ENCODE measurements around the gene LOXL1.
A peak's percentile ranks its signal among the peaks of the same experiment; 100 is the strongest.

Gene LOXL1

DNA sequence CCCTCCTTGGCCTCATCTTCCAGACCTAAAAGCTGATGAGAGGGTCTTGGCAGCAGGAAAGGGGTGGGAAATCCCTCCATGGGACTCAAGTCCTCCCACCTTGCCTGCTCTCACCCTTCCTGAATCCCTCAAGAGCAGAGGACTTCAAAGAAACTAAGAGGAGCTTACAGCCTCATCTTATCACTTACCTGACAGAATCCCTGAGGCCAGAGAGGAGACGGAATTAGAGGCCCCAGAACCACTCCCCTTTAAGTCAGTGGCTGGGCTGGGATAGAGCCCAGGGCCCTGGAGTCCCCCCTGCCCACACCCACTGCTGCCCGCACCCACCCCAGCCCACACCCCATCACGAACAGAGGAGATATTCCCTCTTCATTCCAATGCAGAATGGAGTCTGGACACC is 15.2 kb downstream of the LOXL1 start:
- no peak for DNase-seq

DNA sequence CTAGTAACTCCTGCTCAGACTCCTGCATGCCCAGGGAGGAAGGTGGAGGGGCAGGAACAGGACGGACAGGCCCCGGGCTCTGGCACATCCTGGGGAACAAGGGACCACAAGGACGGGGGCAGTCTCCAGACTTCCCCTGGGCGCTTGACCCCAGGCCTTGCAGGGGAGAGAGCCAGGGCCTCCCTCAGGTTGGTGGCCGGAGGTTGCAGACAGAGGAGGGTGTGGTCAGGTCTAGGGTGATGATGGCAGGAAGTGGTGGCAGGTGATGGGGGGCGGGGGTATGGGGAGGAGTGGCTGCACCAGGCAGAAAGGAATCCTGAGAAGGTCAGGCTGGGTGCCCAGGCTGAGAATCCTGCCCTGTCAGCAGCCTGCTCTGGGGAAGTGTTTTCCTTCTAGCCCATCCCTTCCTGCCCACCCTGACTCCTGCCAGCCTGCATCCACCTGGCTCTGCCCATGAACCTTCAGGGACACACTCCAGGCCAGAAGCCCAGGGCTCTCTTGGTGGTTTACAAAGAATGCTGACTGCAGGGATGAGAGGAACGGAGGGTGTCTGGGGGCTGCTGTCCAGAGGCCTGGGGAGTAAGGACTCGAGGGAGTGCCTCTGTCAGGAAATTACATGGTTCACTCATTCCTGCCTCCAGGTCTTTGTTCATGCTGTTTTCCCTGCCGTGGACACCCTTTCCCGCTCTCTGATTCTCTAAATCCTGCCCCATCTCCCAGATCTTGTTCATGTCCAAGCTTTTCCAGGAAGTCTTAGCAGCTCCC is 15.8 kb downstream of the LOXL1 start:
- peak; percentile 40 for DNase-seq

DNA sequence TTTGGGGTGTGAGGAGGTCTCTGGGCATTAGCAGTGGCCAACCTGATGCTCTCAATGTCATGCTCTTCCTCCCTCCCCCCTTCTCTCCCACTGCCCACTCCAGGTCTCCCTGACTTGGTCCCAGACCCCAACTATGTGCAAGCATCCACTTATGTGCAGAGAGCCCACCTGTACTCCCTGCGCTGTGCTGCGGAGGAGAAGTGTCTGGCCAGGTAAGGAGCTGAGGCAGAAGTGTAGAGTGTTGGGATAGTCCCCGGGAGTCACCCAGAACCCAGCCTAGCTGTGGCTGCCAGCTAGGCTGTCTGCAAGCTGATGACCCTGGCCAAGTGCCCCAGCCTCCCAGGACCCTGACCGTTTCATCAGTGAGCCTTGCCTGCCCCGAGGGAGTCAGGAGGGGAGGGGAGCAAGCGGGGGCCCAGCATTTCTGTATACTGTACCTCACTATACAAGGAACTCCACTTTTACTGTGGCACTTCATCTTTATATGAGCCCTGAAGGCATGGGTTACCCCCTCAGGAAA is 16.5 kb downstream of the LOXL1 start:
- no peak for DNase-seq

DNA sequence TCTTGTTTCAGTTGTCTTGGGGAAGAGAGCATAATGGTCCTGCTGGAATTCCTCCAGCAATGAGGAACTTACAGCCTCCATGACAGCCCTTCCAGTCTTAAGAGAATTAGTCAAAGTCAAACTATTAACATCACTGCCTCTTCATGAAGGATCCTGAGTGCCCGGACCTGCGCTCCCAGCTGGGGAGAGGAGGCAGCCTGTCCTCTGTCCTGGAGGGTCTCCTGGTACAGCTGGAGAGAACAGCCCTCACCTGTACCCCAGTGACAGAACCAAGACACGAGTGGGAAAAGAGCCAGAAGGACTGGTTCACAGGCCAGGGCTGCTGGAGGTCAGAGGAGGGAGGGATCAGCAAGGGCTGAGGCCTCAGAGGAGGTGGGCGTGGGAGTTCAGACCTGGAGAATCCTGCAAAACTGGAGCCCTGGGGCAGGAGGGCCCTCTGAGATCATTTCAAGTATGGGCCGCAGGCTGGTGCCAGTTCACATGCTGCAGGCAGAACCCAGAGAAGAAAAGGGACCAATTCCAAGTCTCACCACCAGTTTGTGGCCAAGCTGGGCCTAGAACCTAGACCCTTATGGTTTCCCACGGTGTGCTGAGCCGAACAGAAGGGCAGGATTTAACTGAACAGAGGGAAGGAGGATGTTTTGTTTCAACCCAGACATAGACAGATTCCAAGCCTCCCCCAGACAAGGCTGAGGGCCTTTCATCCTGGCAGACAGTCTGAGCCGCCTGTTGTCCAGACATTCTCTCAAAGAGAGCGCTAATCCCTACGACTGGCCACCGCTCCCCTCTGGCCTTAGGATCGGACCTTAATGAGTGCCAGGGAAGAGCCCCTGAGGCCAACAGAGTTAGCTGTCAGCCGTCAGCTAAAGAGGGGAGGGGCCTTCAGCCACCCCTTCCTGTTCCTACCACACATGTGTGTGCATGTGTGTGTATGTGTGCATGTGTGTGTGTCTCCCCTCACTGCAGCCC is 18.2 kb downstream of the LOXL1 start:
- peak; percentile 54 for DNase-seq

DNA sequence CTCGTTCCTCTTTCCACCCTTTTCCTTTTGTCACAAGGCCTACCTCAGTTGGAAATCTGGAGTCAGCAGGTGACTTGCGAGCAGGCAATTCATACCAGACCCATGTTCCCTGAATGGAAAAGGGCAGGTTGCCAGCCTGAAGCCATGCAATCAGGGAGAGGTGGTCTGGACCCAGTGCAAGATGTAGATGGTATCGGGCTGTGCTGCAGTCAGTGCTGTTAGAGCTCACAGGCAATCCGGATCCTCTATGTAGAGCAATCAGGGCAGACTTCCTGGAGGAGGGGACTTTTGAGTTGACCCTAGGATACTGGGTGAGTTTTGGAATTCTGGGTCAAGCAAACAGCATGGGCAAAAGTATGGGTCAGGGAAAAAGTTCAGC is 18.9 kb downstream of the LOXL1 start:
- DNase-seq, result no peak

DNA sequence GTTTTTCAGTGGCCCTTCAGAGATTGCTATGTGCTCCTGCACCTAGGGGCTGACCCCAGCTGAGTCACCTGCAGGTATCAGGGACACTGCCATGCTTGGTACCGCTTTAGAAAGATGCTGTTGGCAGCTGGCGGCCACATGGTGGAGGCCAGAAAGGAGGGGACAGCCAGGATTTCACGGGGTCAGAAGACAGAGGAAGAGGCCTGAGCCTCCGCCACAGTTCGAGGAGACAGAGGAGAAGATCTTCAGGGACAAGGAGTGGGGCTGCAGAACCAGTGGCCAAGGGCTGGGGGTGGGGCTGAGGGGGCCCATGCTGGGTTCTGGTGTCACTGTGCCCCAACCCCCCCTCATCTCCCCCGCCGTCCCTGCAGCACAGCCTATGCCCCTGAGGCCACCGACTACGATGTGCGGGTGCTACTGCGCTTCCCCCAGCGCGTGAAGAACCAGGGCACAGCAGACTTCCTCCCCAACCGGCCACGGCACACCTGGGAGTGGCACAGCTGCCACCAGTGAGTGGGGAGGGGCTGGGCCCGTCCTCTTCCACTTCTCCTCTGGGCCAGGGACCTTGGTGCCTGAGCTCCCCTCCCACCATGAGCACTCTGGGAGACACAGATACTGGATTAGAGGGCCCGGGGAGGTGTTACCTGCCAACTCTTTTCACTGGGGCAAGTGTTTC is 19.9 kb downstream of the LOXL1 start:
- no peak for DNase-seq

DNA sequence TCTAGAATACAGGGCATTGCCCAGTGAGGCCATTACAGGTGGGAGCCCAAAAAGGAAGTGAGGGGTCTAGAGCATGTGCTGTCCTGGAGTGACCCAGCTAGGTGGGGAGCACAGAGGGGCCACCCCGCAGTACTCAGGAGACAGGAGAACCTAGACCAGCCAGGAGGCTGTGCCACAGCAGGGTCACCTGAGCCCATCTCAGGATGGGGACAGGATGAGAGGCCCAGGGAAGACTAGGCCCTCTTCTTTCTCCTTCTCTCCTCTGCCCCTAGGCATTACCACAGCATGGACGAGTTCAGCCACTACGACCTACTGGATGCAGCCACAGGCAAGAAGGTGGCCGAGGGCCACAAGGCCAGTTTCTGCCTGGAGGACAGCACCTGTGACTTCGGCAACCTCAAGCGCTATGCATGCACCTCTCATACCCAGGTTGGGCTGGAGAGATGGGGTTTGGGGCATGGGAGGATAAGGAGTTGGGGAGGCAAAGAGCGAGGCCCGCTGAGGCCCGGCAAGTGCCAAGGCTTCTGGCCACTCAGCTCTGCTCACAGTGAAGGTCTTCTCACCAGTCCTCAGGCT is 20.6 kb downstream of the LOXL1 start:
- DNase-seq, result no peak

DNA sequence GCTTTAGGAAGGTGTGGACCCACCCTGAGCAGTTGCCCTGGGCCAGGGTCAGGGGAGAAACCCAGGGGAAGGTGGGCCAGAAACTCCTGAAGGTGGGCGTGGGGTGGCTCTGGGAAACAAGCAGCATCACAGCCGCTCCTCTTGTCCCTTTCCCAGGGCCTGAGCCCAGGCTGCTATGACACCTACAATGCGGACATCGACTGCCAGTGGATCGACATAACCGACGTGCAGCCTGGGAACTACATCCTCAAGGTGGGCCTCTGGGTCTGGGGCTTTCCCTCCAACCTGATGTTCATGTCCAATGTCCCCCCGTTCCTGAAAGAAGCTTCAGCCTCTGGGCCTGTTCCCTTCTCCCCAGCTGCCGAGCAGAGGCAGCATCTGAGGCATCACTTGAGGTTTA is 21.4 kb downstream of the LOXL1 start:
- DNase-seq, result no peak

DNA sequence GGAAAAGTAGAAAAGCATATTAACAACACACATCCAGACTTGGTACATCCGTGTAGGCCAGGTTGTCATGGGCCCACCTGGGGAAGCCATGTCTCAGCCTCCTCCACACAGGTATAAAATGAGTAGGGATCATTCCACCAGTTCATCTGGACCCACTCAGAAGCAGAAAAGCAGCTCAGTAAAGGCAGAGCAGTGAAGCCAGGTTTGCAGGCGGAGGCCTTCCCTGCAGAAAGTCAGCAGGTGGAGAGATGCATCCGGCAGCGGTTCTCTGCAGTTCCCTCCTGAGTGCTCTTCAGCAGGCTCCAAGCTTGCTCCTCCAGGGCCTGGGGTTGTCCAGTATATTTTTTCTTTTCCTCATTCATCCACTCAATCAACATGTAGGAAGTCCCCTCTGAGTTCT is 22.1 kb downstream of the LOXL1 start:
- DNase-seq, result no peak

DNA sequence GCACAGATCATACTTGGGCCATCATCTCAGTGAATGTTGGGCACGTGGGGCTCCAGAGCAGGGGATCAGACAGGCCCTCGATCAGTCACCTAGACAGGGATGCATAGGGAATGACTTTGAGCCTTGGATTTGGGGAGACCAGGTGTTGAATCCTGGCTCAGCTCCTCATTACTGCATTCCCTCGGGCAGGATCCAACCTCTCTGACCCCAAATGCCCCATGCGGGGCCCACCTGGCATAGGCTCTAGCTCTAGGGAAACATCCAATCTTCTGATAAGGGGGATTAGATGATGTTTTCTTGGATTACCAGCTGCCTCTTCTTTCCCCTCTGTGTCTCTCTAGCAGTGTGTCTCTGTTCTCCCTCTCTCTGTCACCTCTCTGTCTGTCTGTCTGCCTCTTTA is 22.7 kb downstream of the LOXL1 start:
- no peak for DNase-seq

DNA sequence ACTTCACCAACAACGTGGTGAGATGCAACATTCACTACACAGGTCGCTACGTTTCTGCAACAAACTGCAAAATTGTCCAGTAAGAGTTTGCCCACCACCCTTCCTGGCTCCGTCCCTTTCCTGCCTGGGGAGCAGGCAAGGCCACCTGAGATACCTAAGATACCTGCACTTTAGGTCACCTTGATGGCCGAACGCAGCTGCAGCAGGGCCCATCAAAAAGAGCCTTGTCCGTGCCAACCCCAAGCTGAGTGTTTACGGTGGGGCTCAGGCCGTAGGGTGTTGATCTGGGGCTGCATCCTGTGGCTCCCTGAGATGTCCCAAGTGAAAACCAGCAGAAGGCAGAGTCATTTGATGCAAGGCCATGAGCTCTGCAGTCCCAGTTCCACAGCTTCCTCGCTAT is 23.2 kb downstream of the LOXL1 start:
- DNase-seq, result no peak

DNA sequence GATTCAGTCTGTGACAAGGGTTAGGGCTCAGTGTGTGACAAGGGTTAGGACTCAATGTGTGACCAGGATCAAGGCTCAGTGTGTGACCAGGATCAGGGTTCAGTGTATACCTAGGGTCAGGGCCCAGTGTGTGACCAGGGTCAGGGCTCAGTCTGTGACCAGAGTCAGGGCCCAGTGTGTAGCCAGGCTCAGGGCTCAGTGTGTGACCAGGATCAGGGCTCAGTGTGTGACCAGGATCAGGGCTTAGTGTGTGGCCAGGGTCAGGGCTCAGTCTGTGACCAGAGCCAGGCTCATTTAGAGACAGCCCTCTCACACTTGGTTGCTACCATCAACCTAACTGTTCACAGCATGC is 24.2 kb downstream of the LOXL1 start:
- DNase-seq, result no peak

DNA sequence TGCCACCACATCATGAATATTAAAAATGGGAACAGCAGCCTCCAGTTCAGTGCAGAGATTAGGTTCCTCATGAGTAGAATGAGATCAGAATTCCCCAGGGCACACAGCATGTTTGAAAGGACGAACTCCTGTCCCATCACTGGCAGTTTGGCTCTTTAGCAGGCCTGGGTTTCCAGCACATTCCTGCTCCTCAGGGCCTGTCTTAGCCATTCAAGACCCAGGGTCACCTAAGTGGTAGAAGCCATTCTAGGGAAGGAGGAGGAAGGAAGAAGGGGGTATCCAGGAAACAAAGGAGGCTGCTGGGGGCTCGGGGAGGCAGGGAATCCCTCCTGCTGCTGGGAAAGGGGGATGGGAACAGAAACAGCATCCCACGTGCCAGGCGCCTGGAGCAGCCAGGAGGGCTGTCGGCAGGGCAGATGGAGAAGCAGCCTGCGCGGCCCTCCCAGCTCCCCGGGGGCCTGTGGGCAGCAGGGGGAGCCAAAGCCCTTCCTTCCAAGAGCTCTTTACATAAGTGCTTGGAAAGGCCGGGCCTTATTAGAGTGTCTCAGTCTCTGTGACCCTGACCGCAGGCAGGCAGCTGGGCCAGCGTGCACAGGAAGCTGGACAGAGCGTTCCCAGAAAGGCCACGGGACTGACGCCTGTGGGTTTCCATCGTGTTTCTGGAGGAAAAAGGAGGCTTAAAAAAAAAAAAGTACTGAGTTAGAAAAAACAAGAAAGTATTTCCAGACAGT is 24.7 kb downstream of the LOXL1 start:
- DNase-seq, result peak; percentile 97

DNA sequence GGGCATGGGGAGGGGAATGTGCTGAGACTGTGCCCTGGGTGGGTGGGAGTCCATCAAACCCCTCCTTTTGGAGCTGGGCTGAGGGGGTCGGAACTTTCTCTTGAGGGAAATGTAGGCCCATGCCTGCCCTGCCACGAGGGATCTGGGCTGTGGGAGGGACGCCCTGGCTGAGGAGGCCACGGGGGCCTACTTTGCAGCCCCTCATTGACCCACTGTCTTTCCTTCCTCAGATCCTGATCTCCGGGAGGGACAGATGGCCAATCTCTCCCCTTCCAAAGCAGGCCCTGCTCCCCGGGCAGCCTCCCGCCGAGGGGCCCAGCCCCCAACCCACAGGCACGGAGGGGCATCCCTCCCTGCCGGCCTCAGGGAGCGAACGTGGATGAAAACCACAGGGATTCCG is 25.3 kb downstream of the LOXL1 start:
- no peak for DNase-seq

DNA sequence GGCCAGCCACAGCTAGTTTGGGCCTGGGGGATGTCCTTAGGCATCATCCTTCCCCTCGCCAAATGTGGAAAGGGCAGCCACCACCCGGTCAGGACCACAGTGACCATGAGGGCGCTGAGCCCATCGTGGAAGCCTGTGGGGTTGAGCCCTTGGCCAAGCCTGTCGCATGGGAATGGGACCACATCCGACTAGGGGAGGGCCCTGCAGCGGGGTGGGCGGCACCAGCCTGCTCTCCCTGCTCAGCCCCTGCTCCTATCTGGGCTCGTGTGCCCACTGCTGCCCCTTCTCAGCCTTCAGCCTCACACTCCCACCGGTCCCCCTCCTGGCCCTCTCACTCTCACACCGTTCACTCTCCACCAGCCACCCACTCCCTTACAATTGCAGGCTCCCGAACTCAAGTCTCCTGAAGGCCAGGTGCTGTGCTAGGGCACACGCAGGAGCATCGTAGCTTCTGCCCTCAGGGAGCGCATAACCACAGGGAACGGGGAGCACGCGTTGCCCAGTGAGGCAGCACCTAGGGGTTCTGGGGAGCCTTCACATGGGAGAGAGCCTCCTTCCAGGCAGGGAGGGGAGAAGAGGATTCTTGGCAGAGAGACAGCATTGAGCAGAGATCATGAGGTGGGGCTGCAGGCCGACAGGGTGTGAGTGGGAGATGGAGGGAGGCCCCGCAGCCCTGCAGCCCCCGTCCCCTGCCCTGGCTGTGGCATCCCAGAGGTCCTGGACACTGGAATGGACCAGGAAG is 26.1 kb downstream of the LOXL1 start:
- no peak for DNase-seq

DNA sequence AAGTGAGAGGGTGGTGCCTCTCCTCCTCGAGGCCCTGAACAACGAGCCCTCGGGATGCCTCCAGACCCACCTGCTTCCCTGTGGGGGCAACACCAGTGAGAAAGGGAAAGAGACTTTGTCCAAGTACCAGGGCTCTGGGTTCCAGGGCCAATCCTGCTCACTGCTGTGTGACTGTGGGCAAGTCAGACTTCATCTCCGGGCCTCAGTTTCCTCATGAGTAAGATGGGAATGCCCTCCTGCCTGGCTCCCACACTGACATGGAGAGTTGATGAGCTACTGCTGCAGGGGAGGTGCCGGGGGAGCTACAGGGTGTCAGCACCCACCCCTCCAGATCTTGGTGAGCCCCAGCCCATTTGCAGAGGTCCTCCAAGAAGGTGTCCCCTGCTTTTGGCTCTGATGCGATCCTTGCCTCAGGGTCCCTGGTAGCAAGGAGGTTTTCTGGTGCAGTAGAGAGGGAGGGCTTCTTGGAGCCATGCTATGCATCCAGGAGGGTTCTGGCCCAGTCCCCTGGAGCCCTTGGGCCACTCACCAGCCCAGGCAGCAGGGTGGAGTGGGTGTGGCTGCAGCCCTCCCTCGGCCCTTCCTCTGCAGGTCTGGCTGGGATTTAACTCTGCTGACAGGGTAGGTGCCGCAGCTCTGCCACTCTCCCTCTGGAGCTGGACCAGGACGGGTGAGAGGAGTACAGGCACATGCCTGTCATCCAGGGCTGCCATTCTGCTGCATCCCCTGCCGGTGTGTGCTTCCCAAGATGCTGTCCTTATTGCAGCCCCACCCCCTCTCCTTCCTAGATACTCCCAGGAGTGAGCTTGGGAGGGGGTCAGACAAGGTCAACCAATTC is 26.9 kb downstream of the LOXL1 start:
- DNase-seq, result no peak

DNA sequence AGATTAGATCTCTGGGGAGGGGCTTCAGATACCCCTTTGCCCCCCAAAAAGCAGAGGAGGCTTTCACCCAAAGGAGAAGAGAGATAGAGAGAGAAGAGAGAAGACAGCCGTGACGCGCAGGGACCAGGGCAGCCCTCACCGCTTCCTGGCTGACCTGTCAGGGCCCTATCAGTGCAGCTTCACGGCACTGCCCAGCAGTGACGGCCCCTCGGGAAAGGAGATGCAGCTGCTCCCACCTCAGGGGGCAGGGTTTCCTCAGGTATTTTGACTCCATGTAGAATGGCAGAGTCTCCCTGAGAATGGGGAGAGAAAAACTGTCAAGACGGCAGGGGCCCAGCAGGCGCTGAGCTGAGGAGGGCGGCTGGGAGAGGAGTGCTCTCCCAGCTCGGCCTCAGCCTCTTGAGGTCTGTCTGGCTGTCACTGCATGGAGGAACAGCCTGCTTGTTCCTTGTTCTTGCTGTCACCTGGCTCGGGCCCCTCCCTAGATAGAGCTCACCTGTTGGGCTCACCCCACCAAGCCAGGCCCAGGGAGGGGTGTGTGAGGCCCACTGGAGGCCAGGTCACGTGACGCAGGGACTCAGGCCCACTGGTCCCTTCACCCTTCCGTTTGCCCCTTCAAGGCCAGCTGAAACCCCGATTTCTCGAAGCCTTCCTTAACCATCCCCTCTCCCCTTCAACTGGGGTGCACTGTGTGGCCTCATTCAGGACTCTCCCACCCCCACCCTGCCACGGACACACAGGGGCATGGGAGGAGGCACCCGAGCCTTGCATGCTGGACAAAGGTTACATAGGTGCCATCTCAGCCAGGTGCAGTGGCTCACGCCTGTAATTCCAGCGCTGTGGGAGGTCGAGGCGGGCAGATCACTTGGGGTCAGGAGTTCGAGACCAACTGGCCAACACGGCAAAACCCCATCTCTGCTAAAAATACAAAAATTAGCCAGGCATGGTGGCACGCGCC is 28.2 kb downstream of the LOXL1 start:
- DNase-seq, result no peak

DNA sequence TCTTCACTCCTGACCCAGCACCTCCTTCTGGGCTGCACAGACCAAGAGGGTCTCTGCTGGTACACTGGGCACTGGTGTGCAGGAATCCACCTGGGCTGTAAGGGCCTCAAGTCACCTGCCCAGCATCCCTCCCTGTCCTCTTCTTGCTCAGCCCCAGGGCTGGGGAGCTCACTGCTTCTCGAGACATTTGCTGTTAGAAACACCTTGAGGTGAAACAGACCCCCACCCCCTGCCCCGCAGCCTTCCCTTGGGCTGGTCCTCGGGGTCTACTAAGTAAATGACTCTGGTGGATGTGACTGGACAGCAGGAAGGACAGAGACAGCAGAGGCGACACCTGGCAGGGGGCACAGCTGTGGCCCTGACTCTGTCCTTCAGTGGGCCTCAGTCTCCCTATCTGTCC is 29.1 kb downstream of the LOXL1 start:
- DNase-seq, result no peak

Data from fibroblast of upper back skin (primary cell).